ENCODE measurements around the gene TPSAB1. TPM values are rescaled to one million over a fixed set of nuclear protein-coding genes. Genes with fewer than 3 reads are reported as not detected.
"Not testable (repeated sequence)": the region's sequence is repeated elsewhere in the genome, so short reads cannot be mapped to it uniquely, and the experiment has no call there.

The TPSAB1 gene
- total RNA-seq, 1 donor from 2014 or later = not detected

GRCh38 chr16:1223355-1224214 lies 16.9 kb upstream of the TPSAB1 start:
- DNase-seq (ENCODE audit: low read depth) = no peak

GRCh38 chr16:1224558-1224957 lies 15.9 kb upstream of the TPSAB1 start:
- no peak for DNase-seq (ENCODE audit: low read depth)

GRCh38 chr16:1225051-1225451 lies 15.5 kb upstream of the TPSAB1 start, which contains the start of gene TPSG1:
Gene TPSG1, minus strand, starts transcription at chr16:1225268. Its CDS starts 16 bp downstream, at chr16:1225252.
- DNase-seq (ENCODE audit: low read depth) = no peak

GRCh38 chr16:1225728-1226311 lies 14.7 kb upstream of the TPSAB1 start:
- not testable (repeated sequence) for DNase-seq (ENCODE audit: low read depth)

GRCh38 chr16:1226692-1227091 lies 13.8 kb upstream of the TPSAB1 start:
- not testable (repeated sequence) for DNase-seq (ENCODE audit: low read depth)

- not testable (repeated sequence) for DNase-seq (ENCODE audit: low read depth)
These were observed 12.3 kb upstream of the TPSAB1 start for GRCh38 chr16:1228227-1228626.

GRCh38 chr16:1229476-1229875 lies 11.0 kb upstream of the TPSAB1 start:
- not testable (repeated sequence) for DNase-seq (ENCODE audit: low read depth)

- DNase-seq (ENCODE audit: low read depth) = not testable (repeated sequence)
These were observed 10.4 kb upstream of the TPSAB1 start, which contains the start of gene TPSB2 for GRCh38 chr16:1230084-1230470. Gene TPSB2, minus strand, starts transcription at chr16:1230184. Its CDS starts 233 bp downstream, at chr16:1229951.

GRCh38 chr16:1230471-1231212 lies 9.9 kb upstream of the TPSAB1 start:
- not testable (repeated sequence) for DNase-seq (ENCODE audit: low read depth)

GRCh38 chr16:1231301-1231700 lies 9.2 kb upstream of the TPSAB1 start:
- DNase-seq (ENCODE audit: low read depth) = not testable (repeated sequence)

- DNase-seq (ENCODE audit: low read depth) = not testable (repeated sequence)
These were observed 8.3 kb upstream of the TPSAB1 start for GRCh38 chr16:1232049-1232748.

GRCh38 chr16:1236659-1237058 lies 3.8 kb upstream of the TPSAB1 start:
- DNase-seq (ENCODE audit: low read depth) = not testable (repeated sequence)

GRCh38 chr16:1237990-1238389 lies 2.5 kb upstream of the TPSAB1 start:
- DNase-seq (ENCODE audit: low read depth) = no peak

GRCh38 chr16:1238909-1239308 lies 1.6 kb upstream of the TPSAB1 start:
- not testable (repeated sequence) for DNase-seq (ENCODE audit: low read depth)

- DNase-seq (ENCODE audit: low read depth) = not testable (repeated sequence)
These were observed 930 bp upstream of the TPSAB1 start for GRCh38 chr16:1239575-1239974.

GRCh38 chr16:1241081-1241480 lies 576 bp downstream of the TPSAB1 start:
- not testable (repeated sequence) for DNase-seq (ENCODE audit: low read depth)

GRCh38 chr16:1243363-1243762 lies 2.9 kb downstream of the TPSAB1 start:
- DNase-seq (ENCODE audit: low read depth) = not testable (repeated sequence)

GRCh38 chr16:1243907-1244850 lies 3.7 kb downstream of the TPSAB1 start:
- not testable (repeated sequence) for DNase-seq (ENCODE audit: low read depth)

- DNase-seq (ENCODE audit: low read depth) = no peak
These were observed 4.4 kb downstream of the TPSAB1 start for GRCh38 chr16:1244881-1245280.

GRCh38 chr16:1245452-1246020 lies 5.0 kb downstream of the TPSAB1 start:
- no peak for DNase-seq (ENCODE audit: low read depth)
